K562 (cell line): ENCODE measurements around the gene ELAVL3. TPM values are rescaled to one million over a fixed set of nuclear protein-coding genes. Genes with fewer than 3 reads are reported as not detected.
A peak's percentile ranks its signal among the peaks of the same experiment; 100 is the strongest.

Experiments
- CBFA2T3 ChIP-seq: fragments of 450-650 bp; IDR thresholded peaks from 2 replicates; pipeline ENCODE4 v1.6.1; 2017
- DMBX1 ChIP-seq: fragments of 250-450 bp; sonication (Bioruptor Pico); IDR thresholded peaks from 2 replicates; pipeline ENCODE4 v1.8.0; 2022; ENCODE audit warnings: inconsistent platforms, mild to moderate bottlenecking, moderate library complexity, borderline replicate concordance
- E2F3 ChIP-seq: fragments of 250-450 bp; sonication (Bioruptor Pico); IDR thresholded peaks from 2 replicates; pipeline ENCODE4 v1.4.0; 2020; ENCODE audit warnings: mild to moderate bottlenecking
- EP300 ChIP-seq: IDR thresholded peaks from 2 replicates; pipeline ENCODE4 v1.6.1; 2012; ENCODE audit warnings: low read length, improper control_type of control experiment
- RNF2 ChIP-seq: sonication (generic); IDR thresholded peaks from 2 replicates; pipeline ENCODE4 v1.6.1; 2016
- SREBF1 ChIP-seq: fragments of 150-350 bp; IDR thresholded peaks from 2 replicates; pipeline ENCODE4 v1.6.1; 2014; ENCODE audit warnings: antibody characterized with exemption, low read depth, low read length, borderline replicate concordance
- SRF ChIP-seq, 2 experiments: fragments of 250-450, 450-650 bp in 1 of 2; sonication (Bioruptor Pico) in 1 of 2; sonication (generic) in 1 of 2; formaldehyde crosslinking; IDR thresholded peaks; 2 replicates each; pipeline versions ENCODE4 v1.5.0 to v1.5.1; 2020 to 2022; ENCODE audit warnings: mild to moderate bottlenecking in 1 of 2, missing genetic modification reagents in 1 of 2
- TEAD1 ChIP-seq, 2 experiments: fragments of 450-650 bp in 1 of 2; sonication (generic) in 1 of 2; formaldehyde crosslinking; IDR thresholded peaks; 2 replicates each; pipeline versions ENCODE4 v1.4.0 to v1.8.0; 2020 to 2022; ENCODE audit warnings: mild to moderate bottlenecking in 2 of 2, missing genetic modification reagents in 1 of 2
- YY1 ChIP-seq, 3 experiments: IDR thresholded peaks; 2 replicates each; pipeline ENCODE4 v1.6.1; 2011; ENCODE audit warnings: low read length in 2 of 3, mild to moderate bottlenecking in 2 of 3, moderate library complexity in 2 of 3, borderline replicate concordance in 1 of 3, control low read depth in 1 of 3, low read depth in 1 of 3; ENCODE audit not compliant: insufficient read depth in 3 of 3, insufficient replicate concordance in 2 of 3, control insufficient read depth in 1 of 3, insufficient read length in 1 of 3; ENCODE audit errors: extremely low read depth in 1 of 3
- ZC3H11A ChIP-seq: IDR thresholded peaks from 2 replicates; pipeline ENCODE4 v1.6.1; 2012; ENCODE audit warnings: low read depth, low read length, improper control_type of control experiment
- ZNF134 ChIP-seq: fragments of 250-450 bp; sonication (Bioruptor Pico); conservative IDR thresholded peaks from 2 replicates; pipeline ENCODE4 v1.4.0; 2020
- ZNF165 ChIP-seq: fragments of 250-450 bp; sonication (Bioruptor Pico); IDR thresholded peaks from 2 replicates; pipeline ENCODE4 v1.4.0; 2020; ENCODE audit warnings: borderline replicate concordance
- ZNF24 ChIP-seq: fragments of 450-650 bp; IDR thresholded peaks from 2 replicates; pipeline ENCODE4 v1.6.1; 2016
- ZNF274 ChIP-seq: IDR thresholded peaks from 2 replicates; pipeline ENCODE4 v1.6.1; 2011; ENCODE audit warnings: low read depth, mild to moderate bottlenecking, low read length, moderate library complexity, borderline replicate concordance
- polyA plus RNA-seq, 8 experiments: library from polyadenylated mRNA; depleted of rRNA in 4 of 8; stranded (reverse) in 5 of 8; unstranded in 3 of 8; fragments of >200 nt; fragmentation: Nextera tagmentation in 2 of 8; fragmentation: Illumina TruSeq in 1 of 8; extraction: Ambion mirVana in 2 of 8; extraction: Trizol in 1 of 8; gene quantifications; 2 replicates each; pipeline versions ENCODE4 v1.2.1 to v1.2.3, GENCODE V29; 2011 to 2014; ENCODE audit warnings: inconsistent platforms in 1 of 8, missing spikeins in 1 of 8
- total RNA-seq, 7 experiments: library from RNA; depleted of rRNA in 6 of 7; stranded (reverse); fragments of >200 nt in 6 of 7; fragmentation: Illumina TruSeq in 2 of 7; extraction: Trizol in 2 of 7; gene quantifications; 2 replicates each; pipeline versions ENCODE4 v1.2.1 to v1.2.3, GENCODE V29; 2011 to 2021; ENCODE audit warnings: low replicate concordance in 1 of 7
- TF ChIP-seq, protein P1 (sequence below): IDR thresholded peaks from 2 replicates; pipeline ENCODE4 v1.6.1; 2011; ENCODE audit not compliant: insufficient read length; ENCODE audit errors: extremely low read depth
- TF ChIP-seq, protein P2 (sequence below): fragments of 450-650 bp; IDR thresholded peaks from 2 replicates; pipeline ENCODE4 v1.6.1; 2017; ENCODE audit warnings: mild to moderate bottlenecking, moderate library complexity
- TF ChIP-seq, protein P3 (sequence below): IDR thresholded peaks from 3 replicates; pipeline ENCODE4 v1.6.1; 2011; ENCODE audit warnings: borderline replicate concordance, mild to moderate bottlenecking, moderate library complexity; ENCODE audit not compliant: insufficient read length; ENCODE audit errors: extremely low read depth
- TF ChIP-seq, protein P4 (sequence below), 3 experiments: fragments of 200-800 bp in 1 of 3; fragments of 250-450 bp in 1 of 3; fragments of 450-650 bp in 1 of 3; sonication (Bioruptor Pico) in 1 of 3; sonication (Bioruptor generic) in 1 of 3; formaldehyde crosslinking in 1 of 3; IDR thresholded peaks; 2 replicates each; pipeline versions ENCODE4 v1.6.1 to v1.8.0; 2016 to 2022; ENCODE audit warnings: mild to moderate bottlenecking in 2 of 3, missing genetic modification characterization in 2 of 3, missing compliant biosample characterization in 1 of 3, moderate library complexity in 1 of 3

Gene ELAVL3
- total and polyA plus RNA-seq, 9 of the 15 experiments (the other 6 are each of a cell fraction or from before 2014, with no cell fraction given): not detected

DNA sequence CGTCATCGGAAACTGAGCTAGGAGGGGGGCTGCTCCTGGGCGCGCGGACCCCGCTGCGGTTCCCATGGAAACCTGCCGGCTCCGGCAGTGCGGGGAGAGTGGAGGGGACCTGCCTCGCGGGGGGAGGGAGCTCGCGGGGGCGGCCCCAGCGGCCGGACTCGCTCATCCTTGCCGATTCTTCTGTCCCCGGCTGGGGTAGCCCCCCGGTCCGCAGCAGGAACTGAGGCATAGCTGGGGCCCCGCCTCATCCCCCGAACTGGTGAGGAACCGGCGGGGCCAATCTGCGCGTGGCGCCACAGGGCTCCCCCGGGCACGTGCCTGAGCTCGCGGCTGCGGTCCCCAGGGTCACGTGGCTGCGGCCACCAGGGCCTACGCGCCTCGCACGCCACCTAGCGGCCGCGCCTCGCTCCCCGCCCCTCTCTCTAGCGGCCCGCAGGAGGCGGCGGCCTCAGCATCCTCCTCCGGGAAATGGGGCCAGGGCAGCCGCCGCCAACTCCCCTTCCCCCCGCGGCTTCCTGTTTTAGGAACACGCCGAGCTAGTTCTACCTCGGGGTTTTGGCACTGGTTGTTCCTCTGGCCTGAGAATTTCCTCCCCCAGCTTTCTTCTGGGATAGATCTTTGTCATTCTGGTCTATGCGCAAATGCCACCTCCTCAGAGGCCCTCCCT, 1.7 kb upstream of the ELAVL3 start (continued):
- TF ChIP-seq, protein P1, sequence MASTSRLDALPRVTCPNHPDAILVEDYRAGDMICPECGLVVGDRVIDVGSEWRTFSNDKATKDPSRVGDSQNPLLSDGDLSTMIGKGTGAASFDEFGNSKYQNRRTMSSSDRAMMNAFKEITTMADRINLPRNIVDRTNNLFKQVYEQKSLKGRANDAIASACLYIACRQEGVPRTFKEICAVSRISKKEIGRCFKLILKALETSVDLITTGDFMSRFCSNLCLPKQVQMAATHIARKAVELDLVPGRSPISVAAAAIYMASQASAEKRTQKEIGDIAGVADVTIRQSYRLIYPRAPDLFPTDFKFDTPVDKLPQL: no peak
- no peak for TF ChIP-seq SREBF1
- TF ChIP-seq ZNF24: peak; percentile 70
- peak; percentile 28; the same call in 1 of the 2 replicates for TF ChIP-seq EP300
- no peak for TF ChIP-seq ZNF274
- TF ChIP-seq ZNF134 (CRISPR knock-in tag): no peak
- TF ChIP-seq DMBX1 (CRISPR knock-in tag): peak; percentile 57; the same call in 1 of the 2 replicates
- TF ChIP-seq, protein P2, sequence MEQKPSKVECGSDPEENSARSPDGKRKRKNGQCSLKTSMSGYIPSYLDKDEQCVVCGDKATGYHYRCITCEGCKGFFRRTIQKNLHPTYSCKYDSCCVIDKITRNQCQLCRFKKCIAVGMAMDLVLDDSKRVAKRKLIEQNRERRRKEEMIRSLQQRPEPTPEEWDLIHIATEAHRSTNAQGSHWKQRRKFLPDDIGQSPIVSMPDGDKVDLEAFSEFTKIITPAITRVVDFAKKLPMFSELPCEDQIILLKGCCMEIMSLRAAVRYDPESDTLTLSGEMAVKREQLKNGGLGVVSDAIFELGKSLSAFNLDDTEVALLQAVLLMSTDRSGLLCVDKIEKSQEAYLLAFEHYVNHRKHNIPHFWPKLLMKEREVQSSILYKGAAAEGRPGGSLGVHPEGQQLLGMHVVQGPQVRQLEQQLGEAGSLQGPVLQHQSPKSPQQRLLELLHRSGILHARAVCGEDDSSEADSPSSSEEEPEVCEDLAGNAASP: no peak
- TF ChIP-seq, protein P3, sequence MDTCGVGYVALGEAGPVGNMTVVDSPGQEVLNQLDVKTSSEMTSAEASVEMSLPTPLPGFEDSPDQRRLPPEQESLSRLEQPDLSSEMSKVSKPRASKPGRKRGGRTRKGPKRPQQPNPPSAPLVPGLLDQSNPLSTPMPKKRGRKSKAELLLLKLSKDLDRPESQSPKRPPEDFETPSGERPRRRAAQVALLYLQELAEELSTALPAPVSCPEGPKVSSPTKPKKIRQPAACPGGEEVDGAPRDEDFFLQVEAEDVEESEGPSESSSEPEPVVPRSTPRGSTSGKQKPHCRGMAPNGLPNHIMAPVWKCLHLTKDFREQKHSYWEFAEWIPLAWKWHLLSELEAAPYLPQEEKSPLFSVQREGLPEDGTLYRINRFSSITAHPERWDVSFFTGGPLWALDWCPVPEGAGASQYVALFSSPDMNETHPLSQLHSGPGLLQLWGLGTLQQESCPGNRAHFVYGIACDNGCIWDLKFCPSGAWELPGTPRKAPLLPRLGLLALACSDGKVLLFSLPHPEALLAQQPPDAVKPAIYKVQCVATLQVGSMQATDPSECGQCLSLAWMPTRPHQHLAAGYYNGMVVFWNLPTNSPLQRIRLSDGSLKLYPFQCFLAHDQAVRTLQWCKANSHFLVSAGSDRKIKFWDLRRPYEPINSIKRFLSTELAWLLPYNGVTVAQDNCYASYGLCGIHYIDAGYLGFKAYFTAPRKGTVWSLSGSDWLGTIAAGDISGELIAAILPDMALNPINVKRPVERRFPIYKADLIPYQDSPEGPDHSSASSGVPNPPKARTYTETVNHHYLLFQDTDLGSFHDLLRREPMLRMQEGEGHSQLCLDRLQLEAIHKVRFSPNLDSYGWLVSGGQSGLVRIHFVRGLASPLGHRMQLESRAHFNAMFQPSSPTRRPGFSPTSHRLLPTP: no peak
- TF ChIP-seq RNF2: peak; percentile 76; the same call in 1 of the 2 replicates
- no peak for TF ChIP-seq ZNF165
- TF ChIP-seq ZC3H11A: no peak
- TF ChIP-seq YY1 (IDR thresholded peaks at IDR 0.05; ENCODE audit: borderline replicate concordance in 1 of 3, control insufficient read depth in 1 of 3, extremely low read depth in 1 of 3, insufficient read depth in 3 of 3, insufficient read length in 1 of 3, insufficient replicate concordance in 2 of 3, low read depth in 1 of 3, low read length in 2 of 3): peak in 2 of 3 experiments; percentile 40 to 68
- 0 out of 2 replicates have a peak, but pooled peaks have one; percentile 57 for TF ChIP-seq E2F3 (CRISPR knock-in tag)
- TF ChIP-seq, protein P4, sequence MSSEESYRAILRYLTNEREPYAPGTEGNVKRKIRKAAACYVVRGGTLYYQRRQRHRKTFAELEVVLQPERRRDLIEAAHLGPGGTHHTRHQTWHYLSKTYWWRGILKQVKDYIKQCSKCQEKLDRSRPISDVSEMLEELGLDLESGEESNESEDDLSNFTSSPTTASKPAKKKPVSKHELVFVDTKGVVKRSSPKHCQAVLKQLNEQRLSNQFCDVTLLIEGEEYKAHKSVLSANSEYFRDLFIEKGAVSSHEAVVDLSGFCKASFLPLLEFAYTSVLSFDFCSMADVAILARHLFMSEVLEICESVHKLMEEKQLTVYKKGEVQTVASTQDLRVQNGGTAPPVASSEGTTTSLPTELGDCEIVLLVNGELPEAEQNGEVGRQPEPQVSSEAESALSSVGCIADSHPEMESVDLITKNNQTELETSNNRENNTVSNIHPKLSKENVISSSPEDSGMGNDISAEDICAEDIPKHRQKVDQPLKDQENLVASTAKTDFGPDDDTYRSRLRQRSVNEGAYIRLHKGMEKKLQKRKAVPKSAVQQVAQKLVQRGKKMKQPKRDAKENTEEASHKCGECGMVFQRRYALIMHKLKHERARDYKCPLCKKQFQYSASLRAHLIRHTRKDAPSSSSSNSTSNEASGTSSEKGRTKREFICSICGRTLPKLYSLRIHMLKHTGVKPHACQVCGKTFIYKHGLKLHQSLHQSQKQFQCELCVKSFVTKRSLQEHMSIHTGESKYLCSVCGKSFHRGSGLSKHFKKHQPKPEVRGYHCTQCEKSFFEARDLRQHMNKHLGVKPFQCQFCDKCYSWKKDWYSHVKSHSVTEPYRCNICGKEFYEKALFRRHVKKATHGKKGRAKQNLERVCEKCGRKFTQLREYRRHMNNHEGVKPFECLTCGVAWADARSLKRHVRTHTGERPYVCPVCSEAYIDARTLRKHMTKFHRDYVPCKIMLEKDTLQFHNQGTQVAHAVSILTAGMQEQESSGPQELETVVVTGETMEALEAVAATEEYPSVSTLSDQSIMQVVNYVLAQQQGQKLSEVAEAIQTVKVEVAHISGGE (CRISPR knock-in tag; IDR thresholded peaks at IDR 0.05): no peak
- peak; percentile 38 to 97; a peak in 2 of 4 replicates for TF ChIP-seq TEAD1 (CRISPR knock-in tag; IDR thresholded peaks at IDR 0.05)
- TF ChIP-seq SRF (CRISPR knock-in tag; IDR thresholded peaks at IDR 0.05): no peak
- 0 out of 2 replicates have a peak, but pooled peaks have one; percentile 23 for TF ChIP-seq CBFA2T3
